GM10266 (cell line): Measurements from ENCODE around the gene VGLL4.

Experiments used
- DNase-seq: peaks from one replicate; pipeline ENCODE4 v3.0.0; 2012; ENCODE audit errors: extremely low spot score
- TF ChIP-seq, protein P1 (sequence below): IDR thresholded peaks from 2 replicates; pipeline ENCODE4 v1.5.1; 2012; ENCODE audit warnings: mild to moderate bottlenecking, low read depth; ENCODE audit not compliant: control insufficient read depth, insufficient read depth; ENCODE audit errors: missing control alignments

The VGLL4 gene

DNA sequence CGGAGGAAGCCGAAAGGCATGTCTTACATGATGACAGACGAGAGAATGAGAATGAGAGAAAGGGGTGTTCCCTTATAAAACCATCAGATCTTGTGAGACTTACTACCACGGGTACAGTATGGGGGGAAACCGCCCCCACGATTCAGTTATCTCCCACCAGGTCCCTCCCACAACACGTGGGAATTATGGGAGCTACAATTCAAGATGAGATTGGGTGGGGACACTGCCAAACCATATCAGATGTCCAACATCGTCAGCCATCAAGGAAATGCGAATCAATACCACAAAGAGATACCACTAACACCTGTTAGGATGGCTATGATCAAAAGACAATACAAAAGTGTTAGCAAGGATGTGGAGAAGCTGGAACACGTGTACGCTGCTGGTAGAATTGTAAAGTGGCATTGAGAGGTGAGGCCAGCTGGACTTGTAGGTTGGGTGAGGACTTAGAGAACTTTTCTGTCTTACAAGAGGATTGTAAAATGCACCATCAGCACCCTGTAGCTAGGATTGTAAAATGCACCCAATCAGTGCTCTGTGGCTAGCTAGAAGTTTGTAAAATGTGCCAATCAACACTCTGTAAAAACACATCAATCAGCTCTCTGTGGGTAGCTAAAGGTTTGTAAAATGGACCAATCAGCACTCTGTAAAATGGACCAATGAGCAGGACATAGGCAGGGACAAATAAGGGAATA, 37.5 kb downstream of the VGLL4 start:
- no peak for DNase-seq
- TF ChIP-seq, protein P1, sequence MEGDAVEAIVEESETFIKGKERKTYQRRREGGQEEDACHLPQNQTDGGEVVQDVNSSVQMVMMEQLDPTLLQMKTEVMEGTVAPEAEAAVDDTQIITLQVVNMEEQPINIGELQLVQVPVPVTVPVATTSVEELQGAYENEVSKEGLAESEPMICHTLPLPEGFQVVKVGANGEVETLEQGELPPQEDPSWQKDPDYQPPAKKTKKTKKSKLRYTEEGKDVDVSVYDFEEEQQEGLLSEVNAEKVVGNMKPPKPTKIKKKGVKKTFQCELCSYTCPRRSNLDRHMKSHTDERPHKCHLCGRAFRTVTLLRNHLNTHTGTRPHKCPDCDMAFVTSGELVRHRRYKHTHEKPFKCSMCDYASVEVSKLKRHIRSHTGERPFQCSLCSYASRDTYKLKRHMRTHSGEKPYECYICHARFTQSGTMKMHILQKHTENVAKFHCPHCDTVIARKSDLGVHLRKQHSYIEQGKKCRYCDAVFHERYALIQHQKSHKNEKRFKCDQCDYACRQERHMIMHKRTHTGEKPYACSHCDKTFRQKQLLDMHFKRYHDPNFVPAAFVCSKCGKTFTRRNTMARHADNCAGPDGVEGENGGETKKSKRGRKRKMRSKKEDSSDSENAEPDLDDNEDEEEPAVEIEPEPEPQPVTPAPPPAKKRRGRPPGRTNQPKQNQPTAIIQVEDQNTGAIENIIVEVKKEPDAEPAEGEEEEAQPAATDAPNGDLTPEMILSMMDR: no peak

DNA sequence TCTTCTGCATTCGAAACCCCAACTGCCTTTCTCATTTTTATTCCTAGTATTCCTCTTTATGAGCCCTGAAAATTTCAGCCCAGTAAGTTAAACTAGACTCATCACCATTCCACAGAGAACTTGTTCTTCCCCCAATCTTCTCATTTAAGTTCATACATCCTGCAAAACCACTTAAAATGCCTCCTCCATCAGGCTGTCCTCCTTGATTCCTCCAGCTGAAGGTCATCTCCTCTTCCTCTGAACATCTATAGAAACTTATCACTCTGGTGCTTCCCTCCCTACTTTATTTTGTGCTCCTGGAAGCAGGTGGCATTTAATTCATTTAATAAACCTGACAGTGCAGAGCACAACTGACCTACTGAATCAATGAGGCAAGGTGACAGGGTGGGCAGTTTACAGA, 38.3 kb downstream of the VGLL4 start:
- no peak for DNase-seq
- TF ChIP-seq, protein P1: no peak

DNA sequence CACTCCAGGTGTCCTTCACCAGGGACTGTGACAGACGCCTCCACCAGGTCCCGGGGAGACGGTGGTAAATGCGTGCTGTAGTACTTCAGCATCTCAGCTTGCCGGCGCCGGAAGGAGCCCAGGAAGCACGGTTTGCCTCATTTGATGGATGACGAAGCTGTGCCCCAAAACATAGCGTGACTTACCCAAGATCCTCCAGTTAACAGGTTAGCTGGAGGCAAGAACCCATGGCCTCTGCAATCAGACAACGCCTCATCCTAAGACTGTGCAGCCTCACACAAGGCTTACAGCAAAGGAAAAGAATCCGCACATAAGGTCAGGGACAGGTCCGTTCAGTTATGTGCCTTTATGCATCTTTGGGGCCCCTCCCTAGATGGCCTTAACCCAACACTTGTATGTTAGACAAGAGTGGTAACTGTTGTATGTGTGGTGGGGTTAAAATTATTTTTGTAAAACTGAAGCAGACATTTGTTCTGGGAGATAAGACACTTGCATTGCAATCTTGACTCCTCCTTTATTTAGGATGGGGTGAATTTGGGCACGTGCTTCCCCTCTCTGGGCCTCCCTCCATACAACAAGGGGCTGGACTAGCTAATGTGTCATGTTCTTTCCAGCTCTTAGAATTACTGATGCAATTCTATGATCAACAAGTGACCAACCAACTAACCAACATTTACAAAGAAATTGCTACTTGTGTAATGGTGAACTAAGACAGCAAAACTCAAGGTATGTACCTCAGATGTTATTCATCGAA, 39.4 kb downstream of the VGLL4 start:
- TF ChIP-seq, protein P1: no peak
- no peak for DNase-seq

DNA sequence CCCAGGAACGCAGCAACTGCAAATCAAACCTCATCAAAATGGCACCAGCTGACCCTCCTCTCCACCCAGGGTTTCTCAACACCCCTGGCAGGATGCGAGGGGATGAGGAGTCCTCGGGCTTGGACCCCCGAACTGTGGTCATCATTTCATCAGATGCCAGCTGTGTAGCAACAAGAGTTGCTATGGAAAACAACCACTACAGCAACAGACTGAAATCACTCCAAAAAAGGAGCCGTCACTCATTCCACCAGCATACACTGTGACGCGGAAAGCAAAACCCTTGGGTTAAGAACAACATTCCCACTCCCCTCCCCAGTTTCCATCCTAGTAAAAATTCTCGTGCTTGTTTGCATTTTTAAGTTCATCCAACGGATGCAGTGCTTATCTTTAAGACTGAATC, 40.1 kb downstream of the VGLL4 start:
- TF ChIP-seq, protein P1: no peak
- DNase-seq: no peak

DNA sequence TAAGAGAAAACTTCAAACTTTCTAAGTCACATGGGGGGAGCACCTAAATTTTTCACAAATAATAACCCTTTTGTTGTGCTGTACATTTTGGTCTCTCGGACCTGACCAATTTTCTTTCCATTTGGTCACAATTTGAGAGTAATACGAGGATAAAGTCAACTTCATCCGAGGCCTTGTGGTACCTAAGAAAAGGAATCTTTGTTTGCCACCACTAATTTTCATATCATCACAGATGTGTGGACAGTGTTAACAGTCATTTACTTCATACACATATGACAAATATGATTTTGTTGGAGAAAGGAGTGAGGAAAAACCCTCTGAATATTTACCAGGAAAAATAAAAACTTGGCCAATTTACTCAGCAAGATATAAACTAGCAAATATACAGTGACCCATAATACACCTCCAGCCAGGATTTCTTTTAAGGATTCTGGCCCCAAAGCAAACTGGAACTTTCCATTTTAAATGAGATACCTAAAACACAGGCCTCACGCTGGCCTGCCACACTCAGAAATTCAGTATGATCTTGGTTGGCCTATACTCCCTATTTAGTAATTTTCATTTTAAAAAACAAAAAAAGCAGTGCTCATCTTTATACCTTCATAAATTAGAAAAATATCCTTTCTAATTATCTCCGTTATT, 40.7 kb downstream of the VGLL4 start:
- DNase-seq: peak; percentile 14
- TF ChIP-seq, protein P1: no peak

DNA sequence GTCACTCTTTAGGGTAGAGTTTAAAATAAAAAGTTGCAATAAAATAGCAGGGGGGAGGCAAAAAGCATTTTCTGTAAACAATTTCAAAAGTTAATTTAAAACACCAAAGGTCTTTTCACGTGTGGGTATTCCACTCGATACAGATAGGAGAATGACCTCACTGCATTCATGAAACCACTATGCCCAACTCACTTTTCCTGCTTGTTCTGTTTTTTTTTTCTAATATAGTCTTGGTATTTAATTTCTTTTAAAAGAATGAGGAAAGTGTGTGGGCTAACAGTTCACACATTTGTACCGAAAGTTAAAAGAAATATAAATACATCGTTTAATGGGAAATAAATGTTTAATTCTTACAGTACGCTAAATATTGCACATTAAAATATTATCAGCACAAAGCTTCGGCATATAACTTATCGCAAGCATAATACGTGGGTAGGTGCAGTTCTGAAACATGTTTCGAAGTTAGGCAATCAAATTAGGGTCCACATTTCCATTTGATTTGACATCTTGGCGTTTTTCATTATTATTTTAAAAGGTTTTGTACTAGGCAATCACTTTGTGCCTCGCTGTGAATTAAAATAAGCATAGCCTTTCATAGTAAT, 41.4 kb downstream of the VGLL4 start:
- DNase-seq: no peak
- TF ChIP-seq, protein P1: no peak
